Measurements from ENCODE around the gene GRIN2B.

GRCh38 chr12:14010989-14011388 is 29.6 kb upstream of the GRIN2B start:
- TF ChIP-seq, protein P1, sequence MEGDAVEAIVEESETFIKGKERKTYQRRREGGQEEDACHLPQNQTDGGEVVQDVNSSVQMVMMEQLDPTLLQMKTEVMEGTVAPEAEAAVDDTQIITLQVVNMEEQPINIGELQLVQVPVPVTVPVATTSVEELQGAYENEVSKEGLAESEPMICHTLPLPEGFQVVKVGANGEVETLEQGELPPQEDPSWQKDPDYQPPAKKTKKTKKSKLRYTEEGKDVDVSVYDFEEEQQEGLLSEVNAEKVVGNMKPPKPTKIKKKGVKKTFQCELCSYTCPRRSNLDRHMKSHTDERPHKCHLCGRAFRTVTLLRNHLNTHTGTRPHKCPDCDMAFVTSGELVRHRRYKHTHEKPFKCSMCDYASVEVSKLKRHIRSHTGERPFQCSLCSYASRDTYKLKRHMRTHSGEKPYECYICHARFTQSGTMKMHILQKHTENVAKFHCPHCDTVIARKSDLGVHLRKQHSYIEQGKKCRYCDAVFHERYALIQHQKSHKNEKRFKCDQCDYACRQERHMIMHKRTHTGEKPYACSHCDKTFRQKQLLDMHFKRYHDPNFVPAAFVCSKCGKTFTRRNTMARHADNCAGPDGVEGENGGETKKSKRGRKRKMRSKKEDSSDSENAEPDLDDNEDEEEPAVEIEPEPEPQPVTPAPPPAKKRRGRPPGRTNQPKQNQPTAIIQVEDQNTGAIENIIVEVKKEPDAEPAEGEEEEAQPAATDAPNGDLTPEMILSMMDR (IDR thresholded peaks at IDR 0.05), result no peak
- TF ChIP-seq POLR2A (IDR thresholded peaks at IDR 0.05), result no peak
